ENCODE measurements around the gene SGMS2. TPM values are rescaled to one million over a fixed set of nuclear protein-coding genes. Genes with fewer than 3 reads are reported as not detected.

SGMS2 gene
- total RNA-seq, 1 donor = 5.4 TPM

Small RNAs within 50 kb of the gene (small RNA-seq; reads per million reads assigned to genes)
- not detected for gene RNU6-733P

Other genes starting within 250 kb of the SGMS2 start
- gene PAPSS1, start 104.7 kb upstream of the SGMS2 start, total RNA-seq = 50.9 TPM
- gene CYP2U1, start 106.6 kb downstream of the SGMS2 start, total RNA-seq = 4.3 TPM
- gene HADH, start 165.0 kb downstream of the SGMS2 start, total RNA-seq = 16.7 TPM

Measured in hematopoietic multipotent progenitor cell (in vitro differentiated cells).